SK-N-SH treated with all-trans-retinoic acid at 6 μM for 48 hours (cell line): ENCODE measurements around the gene ROCK2.

Experiments
- ATAC-seq: fragments of 200-7000 bp; cut with Tn5 transposase; 3 replicates; pipeline ENCODE4 v1.9.1; 2020; ENCODE audit warnings: mild to moderate bottlenecking, moderate library complexity
- ARNTL ChIP-seq: fragments of 450-650 bp; formaldehyde crosslinking; IDR thresholded peaks from 2 replicates; pipeline ENCODE4 v1.5.0; 2020; ENCODE audit warnings: low read depth, mild to moderate bottlenecking, moderate library complexity, borderline replicate concordance
- BACH2 ChIP-seq: fragments of 250-450 bp; sonication (Bioruptor Pico); IDR thresholded peaks from 2 replicates; pipeline ENCODE4 v1.9.0; 2021; ENCODE audit warnings: mild to moderate bottlenecking, borderline replicate concordance
- CREB5 ChIP-seq: fragments of 250-450 bp; sonication (Bioruptor Pico); IDR thresholded peaks from 2 replicates; pipeline ENCODE4 v1.5.1; 2020; ENCODE audit warnings: low read depth, mild to moderate bottlenecking, moderate library complexity
- ESRRG ChIP-seq: fragments of 250-450 bp; sonication (Bioruptor Pico); IDR thresholded peaks from 2 replicates; pipeline ENCODE4 v1.6.1; 2021; ENCODE audit warnings: mild to moderate bottlenecking
- GLIS3 ChIP-seq: fragments of 250-450 bp; sonication (Bioruptor Pico); IDR thresholded peaks from 2 replicates; pipeline ENCODE4 v1.5.0; 2020; ENCODE audit warnings: mild to moderate bottlenecking, moderate library complexity
- ISL1 ChIP-seq: fragments of 250-450 bp; sonication (Bioruptor Pico); IDR thresholded peaks from 2 replicates; pipeline ENCODE4 v2.1.2; 2022; ENCODE audit warnings: mild to moderate bottlenecking, moderate library complexity
- OSR1 ChIP-seq: fragments of 250-450 bp; sonication (Bioruptor Pico); IDR thresholded peaks from 2 replicates; pipeline ENCODE4 v1.8.0; 2022; ENCODE audit warnings: moderate library complexity, mild to moderate bottlenecking, inconsistent platforms
- PATZ1 ChIP-seq: fragments of 250-450 bp; sonication (Bioruptor Pico); IDR thresholded peaks from 2 replicates; pipeline ENCODE4 v1.8.0; 2020; ENCODE audit warnings: mild to moderate bottlenecking, moderate library complexity, borderline replicate concordance
- PPARA ChIP-seq: fragments of 250-450 bp; sonication (Bioruptor Pico); IDR thresholded peaks from 2 replicates; pipeline ENCODE4 v1.5.0; 2020; ENCODE audit warnings: mild to moderate bottlenecking, borderline replicate concordance
- RARB ChIP-seq: fragments of 250-450 bp; sonication (Bioruptor Pico); IDR thresholded peaks from 2 replicates; pipeline ENCODE4 v1.8.0; 2021; ENCODE audit warnings: mild to moderate bottlenecking, moderate library complexity
- TCF4 ChIP-seq: fragments of 250-450 bp; sonication (Bioruptor Pico); IDR thresholded peaks from 2 replicates; pipeline ENCODE4 v1.8.0; 2021; ENCODE audit warnings: mild to moderate bottlenecking, moderate library complexity, borderline replicate concordance
- TOX ChIP-seq: fragments of 250-450 bp; sonication (Bioruptor Pico); IDR thresholded peaks from 2 replicates; pipeline ENCODE4 v1.8.0; 2021; ENCODE audit warnings: mild to moderate bottlenecking, moderate library complexity, borderline replicate concordance
- ZC3H10 ChIP-seq: fragments of 250-450 bp; sonication (Bioruptor Pico); IDR thresholded peaks from 2 replicates; pipeline ENCODE4 v1.5.1; 2021; ENCODE audit warnings: mild to moderate bottlenecking, moderate library complexity
- ZFP3 ChIP-seq: fragments of 250-450 bp; sonication (Bioruptor Pico); IDR thresholded peaks from 2 replicates; pipeline ENCODE4 v1.5.0; 2020; ENCODE audit warnings: mild to moderate bottlenecking, moderate library complexity
- ZFP30 ChIP-seq: fragments of 450-650 bp; formaldehyde crosslinking; IDR thresholded peaks from 2 replicates; pipeline ENCODE4 v1.5.0; 2022; ENCODE audit warnings: mild to moderate bottlenecking, moderate library complexity
- ZNF565 ChIP-seq: fragments of 450-650 bp; formaldehyde crosslinking; conservative IDR thresholded peaks from 2 replicates; pipeline ENCODE4 v1.5.0; 2020; ENCODE audit warnings: low read depth, mild to moderate bottlenecking, moderate library complexity
- ZNF70 ChIP-seq: fragments of 450-650 bp; formaldehyde crosslinking; IDR thresholded peaks from 2 replicates; pipeline ENCODE4 v1.5.0; 2020; ENCODE audit warnings: mild to moderate bottlenecking, moderate library complexity
- ZNF8 ChIP-seq: fragments of 450-650 bp; formaldehyde crosslinking; IDR thresholded peaks from 2 replicates; pipeline ENCODE4 v1.5.0; 2020; ENCODE audit warnings: mild to moderate bottlenecking, moderate library complexity
- TF ChIP-seq, protein P1 (sequence below): fragments of 250-450 bp; sonication (Bioruptor Pico); IDR thresholded peaks from 2 replicates; pipeline ENCODE4 v1.5.1; 2021; ENCODE audit warnings: mild to moderate bottlenecking, moderate library complexity
- TF ChIP-seq, protein P2 (sequence below): fragments of 250-450 bp; sonication (Bioruptor Pico); IDR thresholded peaks from 2 replicates; pipeline ENCODE4 v1.8.0; 2021; ENCODE audit warnings: low read depth, mild to moderate bottlenecking, moderate library complexity, borderline replicate concordance

ROCK2 gene

GRCh38 chr2:11347403-11347959, 3.0 kb upstream of the ROCK2 start (continued):
- no peak for TF ChIP-seq TOX (CRISPR knock-in tag)
- no peak for TF ChIP-seq ZFP30
- TF ChIP-seq TCF4 (CRISPR knock-in tag) = no peak
- no peak for TF ChIP-seq PPARA
- no peak for TF ChIP-seq ZFP3 (CRISPR knock-in tag)

DNA sequence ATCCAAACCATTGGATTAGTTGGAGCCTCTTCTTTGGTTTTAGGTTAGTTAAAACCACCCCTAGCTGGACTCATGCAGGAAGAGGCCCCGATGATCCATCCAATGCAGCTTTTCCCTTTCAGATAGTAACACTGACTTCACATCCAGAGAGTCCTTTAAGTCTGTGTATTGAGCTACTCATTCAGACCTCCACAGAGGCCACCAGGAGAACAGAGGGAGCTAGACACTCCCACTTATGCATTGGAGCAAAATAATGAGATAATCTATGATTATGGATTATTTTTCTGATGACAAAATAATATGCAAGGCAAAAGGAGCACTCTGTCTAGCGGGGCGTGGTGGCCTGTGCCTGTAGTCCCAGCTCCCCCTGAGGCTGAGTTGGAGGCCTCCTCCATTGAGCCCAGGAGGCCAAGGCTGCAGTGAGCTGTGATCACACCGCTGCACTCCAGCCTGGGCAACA, 1.6 kb upstream of the ROCK2 start:
- TF ChIP-seq, protein P1, sequence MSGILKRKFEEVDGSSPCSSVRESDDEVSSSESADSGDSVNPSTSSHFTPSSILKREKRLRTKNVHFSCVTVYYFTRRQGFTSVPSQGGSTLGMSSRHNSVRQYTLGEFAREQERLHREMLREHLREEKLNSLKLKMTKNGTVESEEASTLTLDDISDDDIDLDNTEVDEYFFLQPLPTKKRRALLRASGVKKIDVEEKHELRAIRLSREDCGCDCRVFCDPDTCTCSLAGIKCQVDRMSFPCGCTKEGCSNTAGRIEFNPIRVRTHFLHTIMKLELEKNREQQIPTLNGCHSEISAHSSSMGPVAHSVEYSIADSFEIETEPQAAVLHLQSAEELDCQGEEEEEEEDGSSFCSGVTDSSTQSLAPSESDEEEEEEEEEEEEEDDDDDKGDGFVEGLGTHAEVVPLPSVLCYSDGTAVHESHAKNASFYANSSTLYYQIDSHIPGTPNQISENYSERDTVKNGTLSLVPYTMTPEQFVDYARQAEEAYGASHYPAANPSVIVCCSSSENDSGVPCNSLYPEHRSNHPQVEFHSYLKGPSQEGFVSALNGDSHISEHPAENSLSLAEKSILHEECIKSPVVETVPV (CRISPR knock-in tag) = no peak
- TF ChIP-seq OSR1 (CRISPR knock-in tag) (no peak), RARB (no peak), ZC3H10 (CRISPR knock-in tag) (no peak), ZNF565 (CRISPR knock-in tag) (no peak), ZNF70 (CRISPR knock-in tag) (no peak), ARNTL (CRISPR knock-in tag) (no peak)
- TF ChIP-seq, all 23 proteins: peak for 0
- ATAC-seq = no peak

DNA sequence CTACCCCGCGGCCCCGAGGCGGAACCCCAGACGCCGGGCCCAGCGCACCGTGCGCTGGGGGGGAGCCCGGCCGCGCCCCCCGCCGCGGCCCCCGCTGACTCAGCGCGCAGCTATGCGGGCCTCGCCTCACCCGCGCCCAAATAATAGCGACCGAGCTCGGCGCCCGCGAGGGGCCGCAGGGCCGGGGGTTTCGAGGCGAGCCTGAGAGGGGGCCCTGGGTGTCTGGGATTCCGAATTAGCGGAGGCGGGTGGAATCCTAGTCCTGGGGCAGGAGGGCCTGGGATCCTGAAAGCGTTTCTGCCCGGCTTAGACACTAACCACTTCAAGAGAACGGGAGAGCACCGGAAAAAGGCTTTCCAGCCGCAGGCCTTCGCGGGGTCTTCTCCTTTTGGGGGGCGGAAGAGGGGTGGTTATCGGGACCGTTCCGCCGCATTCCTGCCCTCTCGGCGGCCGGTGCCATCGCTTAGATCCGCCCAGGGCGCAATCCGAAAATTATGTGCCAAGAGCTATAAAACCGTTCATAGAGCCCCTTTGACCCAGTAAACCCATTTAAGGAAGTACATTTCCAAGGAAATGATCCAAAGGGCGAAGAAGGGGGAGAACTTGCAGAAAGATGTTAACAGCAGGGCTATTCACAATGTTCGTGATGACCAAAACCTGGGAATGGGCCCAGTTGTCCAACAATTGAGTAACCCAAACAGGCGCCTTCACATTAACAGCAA, 681 bp upstream of the ROCK2 start:
- peak; percentile 46 for ATAC-seq

DNA sequence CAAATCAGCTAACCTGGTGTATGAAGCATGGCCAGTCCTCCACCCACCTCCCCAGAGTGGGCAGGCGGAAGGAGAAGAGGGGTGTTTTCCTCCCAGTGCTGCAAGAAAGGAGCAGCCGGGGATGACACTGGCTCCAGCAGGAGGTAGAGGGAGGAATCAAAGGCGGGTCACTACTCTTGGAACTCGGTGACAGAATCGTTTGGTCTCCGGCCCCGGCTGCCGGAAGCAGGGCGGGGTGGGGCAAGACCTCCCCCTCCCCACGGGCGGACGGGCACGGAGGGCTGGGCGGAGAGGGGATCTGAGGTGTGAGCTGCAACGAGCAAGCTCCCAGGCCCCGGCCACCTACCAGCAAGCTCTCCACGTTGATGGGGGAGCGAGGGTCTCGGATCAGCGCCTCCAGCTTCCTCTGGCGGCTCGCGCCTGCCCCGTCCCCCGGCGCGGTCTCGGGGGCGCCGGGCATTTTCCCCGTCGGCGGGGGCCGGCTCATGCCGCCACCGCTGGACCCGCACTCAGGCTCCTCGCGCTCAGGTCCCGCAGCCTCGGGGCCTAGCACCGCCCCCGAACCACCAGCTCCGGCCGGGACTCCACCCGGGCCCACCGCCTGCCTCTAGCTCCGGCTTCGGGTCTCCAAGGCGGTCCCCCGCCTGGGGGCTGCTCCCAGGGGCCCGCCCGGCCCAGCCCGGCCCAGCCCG, 640 bp downstream of the ROCK2 start:
- ATAC-seq = peak; percentile 63
- TF ChIP-seq OSR1 (CRISPR knock-in tag) = no peak
- no peak for TF ChIP-seq PPARA
- TF ChIP-seq TCF4 (CRISPR knock-in tag) = no peak
- TF ChIP-seq, protein P2, sequence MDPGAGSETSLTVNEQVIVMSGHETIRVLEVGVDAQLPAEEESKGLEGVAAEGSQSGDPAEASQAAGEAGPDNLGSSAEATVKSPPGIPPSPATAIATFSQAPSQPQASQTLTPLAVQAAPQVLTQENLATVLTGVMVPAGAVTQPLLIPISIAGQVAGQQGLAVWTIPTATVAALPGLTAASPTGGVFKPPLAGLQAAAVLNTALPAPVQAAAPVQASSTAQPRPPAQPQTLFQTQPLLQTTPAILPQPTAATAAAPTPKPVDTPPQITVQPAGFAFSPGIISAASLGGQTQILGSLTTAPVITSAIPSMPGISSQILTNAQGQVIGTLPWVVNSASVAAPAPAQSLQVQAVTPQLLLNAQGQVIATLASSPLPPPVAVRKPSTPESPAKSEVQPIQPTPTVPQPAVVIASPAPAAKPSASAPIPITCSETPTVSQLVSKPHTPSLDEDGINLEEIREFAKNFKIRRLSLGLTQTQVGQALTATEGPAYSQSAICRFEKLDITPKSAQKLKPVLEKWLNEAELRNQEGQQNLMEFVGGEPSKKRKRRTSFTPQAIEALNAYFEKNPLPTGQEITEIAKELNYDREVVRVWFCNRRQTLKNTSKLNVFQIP (CRISPR knock-in tag) = no peak
- TF ChIP-seq TOX (CRISPR knock-in tag) = no peak
- no peak for TF ChIP-seq ZC3H10 (CRISPR knock-in tag)
- TF ChIP-seq RARB = no peak
- no peak for TF ChIP-seq ZNF565 (CRISPR knock-in tag)
- TF ChIP-seq BACH2 (CRISPR knock-in tag) = no peak
- no peak for TF ChIP-seq ESRRG
- TF ChIP-seq CREB5 (CRISPR knock-in tag) = no peak

More for the DNA sequence above, 681 bp upstream of the ROCK2 start:
- TF ChIP-seq GLIS3 (peak; percentile 68; the same call in 1 of the 2 replicates), ESRRG (no peak), TCF4 (CRISPR knock-in tag) (no peak; the same call in 1 of the 2 replicates), ZFP3 (CRISPR knock-in tag) (0 out of 2 replicates have a peak, but pooled peaks have one; percentile 65), ISL1 (no peak), PATZ1 (CRISPR knock-in tag) (peak; percentile 81; the same call in 1 of the 2 replicates), ZNF8 (CRISPR knock-in tag) (no peak; the same call in 1 of the 2 replicates), BACH2 (CRISPR knock-in tag) (no peak), ZFP30 (no peak)
- TF ChIP-seq, protein P1 (CRISPR knock-in tag) = peak; percentile 56; the same call in 1 of the 2 replicates
- TF ChIP-seq, all 23 proteins: peak for 4
